C4-2B (cell line): ENCODE data around the gene EGLN2.
"Not testable (repeated sequence)": the region's sequence is repeated elsewhere in the genome, so short reads cannot be mapped to it uniquely, and the experiment has no call there.

Experiments used
- H3K27ac ChIP-seq: fragments of 450-650 bp; 2 replicates; pipeline ENCODE4 v1.5.1; 2017
- ZFX ChIP-seq: fragments of 450-650 bp; IDR thresholded peaks from 2 replicates; pipeline ENCODE4 v1.6.1; 2017
- TF ChIP-seq, protein P1 (sequence below): fragments of 450-650 bp; conservative IDR thresholded peaks from 2 replicates; pipeline ENCODE4 v1.5.1; 2017; ENCODE audit warnings: mild to moderate bottlenecking

The EGLN2 gene

DNA sequence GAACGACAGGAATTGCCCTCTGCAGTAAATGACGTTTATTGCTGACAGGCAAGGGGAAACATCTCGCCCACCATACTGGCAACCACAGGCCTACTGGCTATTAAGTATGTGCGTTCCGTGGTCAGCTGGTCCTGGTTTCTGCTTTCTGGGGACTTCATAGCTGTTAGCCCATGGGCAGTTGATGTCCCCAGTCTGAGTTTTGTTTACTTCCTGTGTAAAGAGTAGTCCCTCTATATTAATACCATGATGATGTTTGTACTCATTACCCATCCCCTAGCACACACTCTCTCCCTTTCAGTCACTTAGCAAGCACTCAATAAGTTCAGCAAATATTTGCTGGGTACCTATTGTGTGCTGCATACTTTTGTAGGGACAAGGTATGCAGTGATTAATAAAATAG lies 30.1 kb upstream of the EGLN2 start:
- no peak overlapping the region for H3K27ac ChIP-seq
- TF ChIP-seq, protein P1, sequence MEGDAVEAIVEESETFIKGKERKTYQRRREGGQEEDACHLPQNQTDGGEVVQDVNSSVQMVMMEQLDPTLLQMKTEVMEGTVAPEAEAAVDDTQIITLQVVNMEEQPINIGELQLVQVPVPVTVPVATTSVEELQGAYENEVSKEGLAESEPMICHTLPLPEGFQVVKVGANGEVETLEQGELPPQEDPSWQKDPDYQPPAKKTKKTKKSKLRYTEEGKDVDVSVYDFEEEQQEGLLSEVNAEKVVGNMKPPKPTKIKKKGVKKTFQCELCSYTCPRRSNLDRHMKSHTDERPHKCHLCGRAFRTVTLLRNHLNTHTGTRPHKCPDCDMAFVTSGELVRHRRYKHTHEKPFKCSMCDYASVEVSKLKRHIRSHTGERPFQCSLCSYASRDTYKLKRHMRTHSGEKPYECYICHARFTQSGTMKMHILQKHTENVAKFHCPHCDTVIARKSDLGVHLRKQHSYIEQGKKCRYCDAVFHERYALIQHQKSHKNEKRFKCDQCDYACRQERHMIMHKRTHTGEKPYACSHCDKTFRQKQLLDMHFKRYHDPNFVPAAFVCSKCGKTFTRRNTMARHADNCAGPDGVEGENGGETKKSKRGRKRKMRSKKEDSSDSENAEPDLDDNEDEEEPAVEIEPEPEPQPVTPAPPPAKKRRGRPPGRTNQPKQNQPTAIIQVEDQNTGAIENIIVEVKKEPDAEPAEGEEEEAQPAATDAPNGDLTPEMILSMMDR: no peak
- TF ChIP-seq ZFX: no peak

GRCh38 chr19:40771101-40771862 lies 27.7 kb upstream of the EGLN2 start:
- H3K27ac ChIP-seq: not testable (repeated sequence)

DNA sequence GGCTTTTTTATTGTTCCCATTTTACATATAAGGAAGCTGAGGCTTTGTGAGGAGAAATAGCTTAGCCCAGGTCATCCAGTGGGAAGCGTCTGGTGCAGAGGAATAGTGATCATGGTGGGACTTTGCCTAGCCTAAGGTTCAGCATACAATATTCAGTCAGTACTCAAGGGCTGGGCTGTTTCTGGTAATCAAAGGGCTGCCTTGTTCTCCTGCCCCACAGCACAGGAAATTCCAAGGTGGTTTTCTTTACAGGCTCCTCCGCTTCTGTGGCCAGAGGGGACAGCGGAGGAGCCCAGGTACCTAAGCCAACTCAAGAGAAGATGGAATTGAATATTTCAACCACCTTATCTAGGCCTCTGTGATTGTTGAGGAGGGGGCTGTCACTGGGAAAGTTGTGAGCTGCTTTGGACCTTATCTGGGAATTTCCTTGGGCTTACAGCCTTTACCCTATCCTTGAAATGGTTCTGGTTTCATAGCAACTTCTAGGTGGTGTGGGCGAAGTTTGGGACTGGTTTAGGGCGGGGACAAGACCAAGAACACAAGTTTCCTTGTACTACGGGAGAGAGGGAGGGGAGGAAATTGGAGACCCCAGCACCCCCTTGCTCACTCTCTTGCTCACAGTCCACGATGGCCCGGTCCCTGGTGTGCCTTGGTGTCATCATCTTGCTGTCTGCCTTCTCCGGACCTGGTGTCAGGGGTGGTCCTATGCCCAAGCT lies 23.9 kb upstream of the EGLN2 start, which contains the start of gene MIA:
TSS of gene MIA (plus strand) at position 606 of the 716 bp plus-strand sequence. CDS start at position 628, 22 bp downstream.
- no peak within 1 kb of the TSS for H3K27ac ChIP-seq
- TF ChIP-seq, protein P1: no peak
- no peak for TF ChIP-seq ZFX

- H3K27ac ChIP-seq: no peak overlapping the region
- TF ChIP-seq, protein P1: no peak
- no peak for TF ChIP-seq ZFX
These were observed 23.4 kb upstream of the EGLN2 start for GRCh38 chr19:40775632-40776022.

DNA sequence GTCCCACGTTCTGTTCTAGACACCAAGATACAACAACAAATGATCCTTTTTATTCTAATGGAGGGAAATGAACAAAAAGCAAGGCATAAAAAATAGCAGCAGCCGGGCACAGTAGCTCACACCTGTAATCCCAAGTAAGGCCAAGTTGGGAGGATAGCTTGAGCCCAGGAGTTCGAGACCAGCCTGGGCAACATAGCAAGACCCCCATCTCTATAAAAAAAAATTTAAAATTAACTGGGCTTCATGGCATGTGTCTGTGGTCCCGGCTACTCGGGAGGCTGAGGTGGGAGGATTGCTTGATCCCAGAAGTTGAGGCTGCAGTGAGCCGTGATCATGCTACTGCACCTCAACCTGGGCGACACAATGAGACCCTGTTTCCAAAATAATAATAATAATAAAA lies 22.6 kb upstream of the EGLN2 start:
- TF ChIP-seq, protein P1: no peak
- no peak for TF ChIP-seq ZFX
- H3K27ac ChIP-seq: no peak overlapping the region

- TF ChIP-seq, protein P1: no peak
- TF ChIP-seq ZFX: no peak
- peak overlapping the region; percentile 81 for H3K27ac ChIP-seq
These were observed 21.9 kb upstream of the EGLN2 start for GRCh38 chr19:40776932-40777644.

DNA sequence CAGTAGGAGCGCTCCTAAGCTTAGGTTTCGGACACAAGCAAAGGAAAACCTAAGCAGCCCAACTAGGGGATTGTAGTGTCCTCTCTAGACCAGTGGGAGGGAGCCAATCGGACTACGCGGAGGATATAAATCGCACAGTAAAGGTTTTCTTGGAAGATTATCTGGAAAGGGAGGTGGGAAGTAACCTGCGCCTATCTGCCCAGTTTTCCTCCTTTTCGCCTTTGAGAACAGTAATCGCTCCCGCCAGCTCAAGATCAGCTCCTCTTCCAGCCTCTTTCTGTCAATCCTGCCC lies 21.4 kb upstream of the EGLN2 start:
- no peak for TF ChIP-seq ZFX
- TF ChIP-seq, protein P1: no peak
- peak overlapping the region; percentile 81 for H3K27ac ChIP-seq
